Neuronal stem cell (in vitro differentiated cells): ENCODE results near the gene PMFBP1.

Experiments
- DNase-seq: peaks from one replicate; pipeline ENCODE4 v3.0.0-alpha.2; 2013; ENCODE audit warnings: low spot score
- H2AFZ ChIP-seq: one replicate; pipeline ENCODE4 v1.6.1; 2013; ENCODE audit warnings: mild to moderate bottlenecking, low read length, inconsistent platforms
- H2AK5ac ChIP-seq: 2 replicates; pipeline ENCODE4 v1.6.1; 2013; ENCODE audit warnings: low read depth, mild to moderate bottlenecking, inconsistent platforms, low read length, moderate library complexity, mixed read lengths
- H2BK120ac ChIP-seq: 2 replicates; pipeline ENCODE4 v1.6.1; 2013; ENCODE audit warnings: low read depth, mild to moderate bottlenecking, inconsistent platforms, low read length, moderate library complexity, mixed read lengths
- H2BK12ac ChIP-seq: one replicate; pipeline ENCODE4 v1.6.1; 2013; ENCODE audit warnings: low read length, inconsistent platforms
- H2BK15ac ChIP-seq: 2 replicates; pipeline ENCODE4 v1.6.1; 2013; ENCODE audit warnings: mild to moderate bottlenecking, low read length, inconsistent platforms, mixed read lengths
- H2BK5ac ChIP-seq: one replicate; pipeline ENCODE4 v1.6.1; 2013; ENCODE audit warnings: inconsistent platforms, mild to moderate bottlenecking, low read length, moderate library complexity
- H3K14ac ChIP-seq: one replicate; pipeline ENCODE4 v1.6.1; 2013; ENCODE audit warnings: low read length, inconsistent platforms
- H3K18ac ChIP-seq: 2 replicates; pipeline ENCODE4 v1.6.1; 2013; ENCODE audit warnings: low read length, inconsistent platforms
- H3K23ac ChIP-seq: 2 replicates; pipeline ENCODE4 v1.6.1; 2013; ENCODE audit warnings: low read depth, mild to moderate bottlenecking, mixed read lengths, low read length, inconsistent platforms; ENCODE audit not compliant: poor library complexity
- H3K27ac ChIP-seq: replicated peaks from 3 replicates; pipeline ENCODE4 v1.5.1; 2013; ENCODE audit warnings: low read length, inconsistent platforms
- H3K27me3 ChIP-seq, 3 experiments: 2 replicates each; pipeline ENCODE4 v1.6.1; 2013; ENCODE audit warnings: low read length in 3 of 3, mild to moderate bottlenecking in 2 of 3, inconsistent platforms in 1 of 3, low read depth in 1 of 3, mixed read lengths in 1 of 3, moderate library complexity in 1 of 3; ENCODE audit not compliant: control insufficient read depth in 3 of 3, insufficient read depth in 3 of 3
- H3K36me3 ChIP-seq, 2 donors: replicated peaks in 1 of 2; 2 replicates each; pipeline ENCODE4 v1.6.1; 2013; ENCODE audit warnings: low read length in 2 of 2; ENCODE audit not compliant: control insufficient read depth in 2 of 2, insufficient read depth in 2 of 2
- H3K4ac ChIP-seq: 2 replicates; pipeline ENCODE4 v1.6.1; 2013; ENCODE audit warnings: inconsistent platforms, mild to moderate bottlenecking, low read length, moderate library complexity
- H3K4me1 ChIP-seq, 2 donors: 1 replicate in 1 of 2; 2 replicates in 1 of 2; pipeline ENCODE4 v1.6.1; 2013; ENCODE audit warnings: low read length in 2 of 2, low read depth in 1 of 2; ENCODE audit not compliant: control insufficient read depth in 2 of 2, insufficient read depth in 1 of 2
- H3K4me2 ChIP-seq: one replicate; pipeline ENCODE4 v1.6.1; 2013; ENCODE audit warnings: mild to moderate bottlenecking, low read length, inconsistent platforms; ENCODE audit not compliant: insufficient read depth, poor library complexity, severe bottlenecking
- H3K4me3 ChIP-seq, 2 donors: 2 replicates each; pipeline ENCODE4 v1.5.1; 2013; ENCODE audit warnings: low read length in 2 of 2, mild to moderate bottlenecking in 2 of 2, inconsistent platforms in 1 of 2, moderate library complexity in 1 of 2
- H3K79me1 ChIP-seq: one replicate; pipeline ENCODE4 v1.6.1; 2013; ENCODE audit warnings: low read depth, mild to moderate bottlenecking, inconsistent platforms, low read length, moderate library complexity
- H3K9ac ChIP-seq: one replicate; pipeline ENCODE4 v1.6.1; 2013; ENCODE audit warnings: mild to moderate bottlenecking, low read depth, low read length, inconsistent platforms; ENCODE audit not compliant: poor library complexity
- H3K9me3 ChIP-seq, 2 donors: replicated peaks in 1 of 2; 2 replicates each; pipeline versions ENCODE3 to v1.6.1; 2013; ENCODE audit warnings: low read length in 2 of 2, mild to moderate bottlenecking in 2 of 2, inconsistent platforms in 1 of 2, low read depth in 1 of 2, mixed read lengths in 1 of 2, moderate library complexity in 1 of 2; ENCODE audit not compliant: control insufficient read depth in 2 of 2, insufficient read depth in 1 of 2
- H4K8ac ChIP-seq: one replicate; pipeline ENCODE4 v1.6.1; 2013; ENCODE audit warnings: low read depth, mild to moderate bottlenecking, inconsistent platforms, low read length, moderate library complexity
- H4K91ac ChIP-seq: one replicate; pipeline ENCODE4 v1.6.1; 2013; ENCODE audit warnings: low read length, low read depth, mild to moderate bottlenecking, inconsistent platforms; ENCODE audit not compliant: poor library complexity
- WGBS, 2 donors: extraction: QIAGEN DNeasy Blood & Tissue Kit; methylation state at CpG; one replicate each; pipeline ENCODE4 v1.1.7; 2013; ENCODE audit warnings: missing lambda C conversion rate in 2 of 2, mixed read lengths in 1 of 2; ENCODE audit not compliant: insufficient read length in 2 of 2, insufficient replicate concordance in 1 of 2; ENCODE audit errors: extremely low coverage in 2 of 2; 5-methylcytosine and 5-hydroxymethylcytosine counted together

PMFBP1 gene

GRCh38 chr16:72219282-72219681 lies 47.3 kb upstream of the PMFBP1 start:
- no CpG with 5 or more reads among the region's 8 CpGs for WGBS, 2 donors

GRCh38 chr16:72216767-72217166 lies 44.8 kb upstream of the PMFBP1 start:
- H3K27me3 ChIP-seq = no peaks in the 10 kb centered on the region
- H3K27ac ChIP-seq = no peak overlapping the region
- H2AK5ac ChIP-seq = no peak overlapping the region
- no peak for DNase-seq
- no peak overlapping the region for H2BK5ac ChIP-seq
- no peaks in the 10 kb centered on the region for H3K36me3 ChIP-seq
- no peak overlapping the region for H3K18ac ChIP-seq
- no peak overlapping the region for H2BK15ac ChIP-seq
- peaks cover 0 to 13% of the 10 kb centered on the region in 2 donors for H3K9me3 ChIP-seq
- H3K14ac ChIP-seq = no peak overlapping the region
- H2BK12ac ChIP-seq = no peak overlapping the region
- H4K8ac ChIP-seq = no peak overlapping the region
- H2AFZ ChIP-seq = no peak overlapping the region
- H3K9ac ChIP-seq = no peak overlapping the region
- H4K91ac ChIP-seq = no peak overlapping the region
- no peak overlapping the region for H3K23ac ChIP-seq
- no peak overlapping the region for H2BK120ac ChIP-seq
- no peak overlapping the region for H3K4ac ChIP-seq
- H3K4me2 ChIP-seq = no peak overlapping the region
- peaks cover 2% of the 10 kb centered on the region in 2 donors for H3K4me1 ChIP-seq
- no CpG with 5 or more reads among the region's 6 CpGs for WGBS, 2 donors
- H3K4me3 ChIP-seq = no peak overlapping the region
- H3K79me1 ChIP-seq = no peaks in the 10 kb centered on the region

More at GRCh38 chr16:72219282-72219681, 47.3 kb upstream of the PMFBP1 start:
- Histone ChIP-seq H2BK5ac (no peak overlapping the region), H3K27me3 (no peaks in the 10 kb centered on the region), H3K4me1 (peaks cover 2 to 3% of the 10 kb centered on the region in 2 donors), H3K79me1 (no peaks in the 10 kb centered on the region), H3K9ac (no peak overlapping the region), H2BK120ac (no peak overlapping the region), H3K23ac (no peak overlapping the region), H2BK15ac (no peak overlapping the region), H4K91ac (no peak overlapping the region), H2BK12ac (no peak overlapping the region), H3K4me3 (no peak overlapping the region), H3K4me2 (no peak overlapping the region), H3K18ac (no peak overlapping the region), H3K27ac (no peak overlapping the region), H3K9me3 (peaks cover 0 to 13% of the 10 kb centered on the region in 2 donors), H2AK5ac (no peak overlapping the region), H3K36me3 (no peaks in the 10 kb centered on the region), H3K4ac (no peak overlapping the region), H3K14ac (no peak overlapping the region), H4K8ac (no peak overlapping the region), H2AFZ (no peak overlapping the region)
- no peak for DNase-seq

GRCh38 chr16:72214821-72215220 lies 42.9 kb upstream of the PMFBP1 start:
- Histone ChIP-seq H2AFZ (no peak overlapping the region), H3K4me1 (peaks cover 0 to 2% of the 10 kb centered on the region in 2 donors), H3K27me3 (no peaks in the 10 kb centered on the region), H2BK12ac (no peak overlapping the region), H2AK5ac (no peak overlapping the region), H3K4me3 (no peak overlapping the region), H3K36me3 (no peaks in the 10 kb centered on the region), H4K91ac (no peak overlapping the region), H2BK120ac (no peak overlapping the region), H2BK5ac (no peak overlapping the region), H3K4me2 (no peak overlapping the region), H3K4ac (no peak overlapping the region), H3K9me3 (peaks cover 0 to 13% of the 10 kb centered on the region in 2 donors), H3K23ac (no peak overlapping the region), H3K79me1 (no peaks in the 10 kb centered on the region), H3K14ac (no peak overlapping the region), H4K8ac (no peak overlapping the region), H3K27ac (no peak overlapping the region), H2BK15ac (no peak overlapping the region), H3K18ac (no peak overlapping the region), H3K9ac (no peak overlapping the region)
- no peak for DNase-seq

- Histone ChIP-seq H4K8ac (no peak overlapping the region), H3K79me1 (no peaks in the 10 kb centered on the region), H3K14ac (no peak overlapping the region), H2BK15ac (no peak overlapping the region), H2BK12ac (no peak overlapping the region), H3K9me3 (peaks cover 0 to 13% of the 10 kb centered on the region in 2 donors), H3K23ac (no peak overlapping the region), H2BK120ac (no peak overlapping the region), H3K27me3 (no peaks in the 10 kb centered on the region), H3K36me3 (no peaks in the 10 kb centered on the region), H3K4me3 (no peak overlapping the region), H3K4me1 (no peaks in the 10 kb centered on the region), H4K91ac (no peak overlapping the region), H3K4me2 (no peak overlapping the region), H2AFZ (no peak overlapping the region), H2BK5ac (no peak overlapping the region), H3K27ac (no peak overlapping the region), H3K9ac (no peak overlapping the region), H2AK5ac (no peak overlapping the region), H3K4ac (no peak overlapping the region), H3K18ac (no peak overlapping the region)
- DNase-seq = no peak
These were observed 39.2 kb upstream of the PMFBP1 start for GRCh38 chr16:72211110-72211509.
